GM18867 (cell line): ENCODE measurements around the gene OS9.
"Not testable (repeated sequence)": the region's sequence is repeated elsewhere in the genome, so short reads cannot be mapped to it uniquely, and the experiment has no call there.

Source experiments
- ATAC-seq: cut with Tn5 transposase; IDR thresholded peaks from one replicate; pipeline ENCODE4 v1.9.1; 2021; ENCODE audit warnings: mild to moderate bottlenecking, moderate library complexity; ENCODE audit not compliant: unreplicated experiment

The OS9 gene

GRCh38 chr12:57694459-57695019 lies 607 bp downstream of the OS9 start:
- ATAC-seq = no peak

GRCh38 chr12:57695770-57696432 lies 2.0 kb downstream of the OS9 start:
- no peak for ATAC-seq

GRCh38 chr12:57697076-57697475 lies 3.1 kb downstream of the OS9 start:
- no peak for ATAC-seq

- no peak for ATAC-seq
Measured at GRCh38 chr12:57698414-57698813, 4.5 kb downstream of the OS9 start.

- no peak for ATAC-seq
Measured at GRCh38 chr12:57700317-57700716, 6.4 kb downstream of the OS9 start.

- ATAC-seq = no peak
Measured at GRCh38 chr12:57707250-57707649, 13.3 kb downstream of the OS9 start.

GRCh38 chr12:57708296-57708695 lies 14.4 kb downstream of the OS9 start:
- no peak for ATAC-seq

- ATAC-seq = no peak
Measured at GRCh38 chr12:57712701-57713100, 18.8 kb downstream of the OS9 start.

- ATAC-seq = no peak
Measured at GRCh38 chr12:57713209-57713608, 19.3 kb downstream of the OS9 start.

- not testable (repeated sequence) for ATAC-seq
Measured at GRCh38 chr12:57715036-57715748, 21.3 kb downstream of the OS9 start.

- ATAC-seq = no peak
Measured at GRCh38 chr12:57715786-57716185, 21.9 kb downstream of the OS9 start.

- ATAC-seq = no peak
Measured at GRCh38 chr12:57716305-57716704, 22.4 kb downstream of the OS9 start.

- no peak for ATAC-seq
Measured at GRCh38 chr12:57717131-57717530, 23.2 kb downstream of the OS9 start.

- ATAC-seq = no peak
Measured at GRCh38 chr12:57717846-57718640, 24.1 kb downstream of the OS9 start.

- no peak for ATAC-seq
Measured at GRCh38 chr12:57718641-57719528, 25.0 kb downstream of the OS9 start.

GRCh38 chr12:57719777-57720605 lies 26.1 kb downstream of the OS9 start:
- no peak for ATAC-seq

GRCh38 chr12:57720606-57721595 lies 27.0 kb downstream of the OS9 start:
- ATAC-seq = no peak

GRCh38 chr12:57721846-57722608 lies 28.1 kb downstream of the OS9 start:
- not testable (repeated sequence) for ATAC-seq
